HG03108 (cell line): ENCODE results near the gene VKORC1L1.
A peak's percentile ranks its signal among the peaks of the same experiment; 100 is the strongest.
"Not testable (repeated sequence)": the region's sequence is repeated elsewhere in the genome, so short reads cannot be mapped to it uniquely, and the experiment has no call there.

ENCODE experiments used
- ATAC-seq: cut with Tn5 transposase; IDR thresholded peaks from one replicate; pipeline ENCODE4 v1.9.1; 2021; ENCODE audit warnings: moderate library complexity; ENCODE audit not compliant: unreplicated experiment

The VKORC1L1 gene

GRCh38 chr7:65975814-65976445, 103.1 kb downstream of the VKORC1L1 start:
- no peak for ATAC-seq

DNA sequence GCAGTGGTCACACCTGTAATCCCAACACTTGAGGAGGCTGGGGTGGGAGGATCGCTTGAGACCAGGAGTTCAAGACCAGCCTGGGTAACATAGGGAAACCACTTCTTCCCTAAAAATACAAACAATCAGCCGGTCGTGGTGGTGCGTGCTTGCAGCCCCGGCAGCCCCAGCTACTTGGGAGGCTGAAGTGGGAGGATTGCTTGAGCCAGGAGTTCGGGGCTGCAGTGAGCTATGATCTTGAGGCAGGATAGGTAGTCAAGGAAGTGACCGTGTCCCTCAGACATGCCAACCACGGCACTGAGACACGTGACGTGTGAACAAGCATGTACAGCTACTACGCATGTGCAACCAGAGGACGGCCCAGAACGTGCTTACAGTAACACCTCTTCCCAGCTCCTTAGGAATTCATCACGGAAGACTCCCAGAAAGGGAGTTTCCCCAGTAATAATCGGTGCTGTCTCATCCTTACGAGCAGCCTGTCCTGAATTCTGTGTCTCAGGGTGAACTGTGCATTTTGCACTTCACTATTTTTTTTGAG, 103.9 kb downstream of the VKORC1L1 start:
- ATAC-seq, result no peak

GRCh38 chr7:65978891-65979582, 106.2 kb downstream of the VKORC1L1 start:
- no peak for ATAC-seq

DNA sequence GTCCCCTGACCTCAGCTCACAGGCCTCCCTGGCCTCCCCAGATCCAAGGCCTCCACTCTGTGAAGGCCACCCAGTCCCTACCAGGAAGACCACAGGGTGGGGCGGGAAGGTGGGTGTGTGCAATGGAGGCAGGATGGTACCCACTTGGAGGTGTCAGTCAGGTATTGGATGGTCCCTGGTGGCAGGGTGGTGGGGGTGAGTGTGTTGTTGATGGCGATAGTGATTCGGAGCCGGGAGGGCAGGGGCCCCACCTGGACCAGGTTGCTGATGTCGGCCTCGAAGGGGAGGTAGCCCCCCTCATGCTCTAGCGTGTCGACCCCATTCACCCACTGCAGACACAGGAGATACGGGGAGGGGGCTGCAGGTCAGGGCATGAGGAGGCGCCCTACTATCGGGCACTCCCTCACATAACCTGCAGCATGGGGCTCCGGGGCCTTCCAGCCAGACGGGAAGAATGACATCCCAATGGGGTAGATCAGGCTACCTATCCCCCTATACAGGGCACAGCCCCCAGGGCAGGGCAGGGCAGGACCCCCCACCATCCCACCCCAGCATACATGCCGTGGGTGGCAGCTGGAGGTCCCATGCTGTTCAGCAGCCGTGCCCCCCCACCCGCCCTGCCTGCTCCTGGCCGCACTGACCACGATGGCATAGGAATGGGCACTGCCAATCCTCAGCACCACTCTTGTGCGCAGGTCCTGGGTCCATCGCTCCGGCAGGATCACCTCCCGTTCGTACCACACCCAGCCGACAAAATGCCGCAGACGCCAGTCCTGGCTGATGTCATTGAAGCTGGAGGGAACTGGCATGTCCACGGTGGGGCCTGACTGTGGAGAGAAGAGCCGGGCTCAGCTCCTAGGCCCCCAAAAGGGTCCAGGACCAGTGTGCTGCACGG, 107.0 kb downstream of the VKORC1L1 start:
- ATAC-seq, result no peak

DNA sequence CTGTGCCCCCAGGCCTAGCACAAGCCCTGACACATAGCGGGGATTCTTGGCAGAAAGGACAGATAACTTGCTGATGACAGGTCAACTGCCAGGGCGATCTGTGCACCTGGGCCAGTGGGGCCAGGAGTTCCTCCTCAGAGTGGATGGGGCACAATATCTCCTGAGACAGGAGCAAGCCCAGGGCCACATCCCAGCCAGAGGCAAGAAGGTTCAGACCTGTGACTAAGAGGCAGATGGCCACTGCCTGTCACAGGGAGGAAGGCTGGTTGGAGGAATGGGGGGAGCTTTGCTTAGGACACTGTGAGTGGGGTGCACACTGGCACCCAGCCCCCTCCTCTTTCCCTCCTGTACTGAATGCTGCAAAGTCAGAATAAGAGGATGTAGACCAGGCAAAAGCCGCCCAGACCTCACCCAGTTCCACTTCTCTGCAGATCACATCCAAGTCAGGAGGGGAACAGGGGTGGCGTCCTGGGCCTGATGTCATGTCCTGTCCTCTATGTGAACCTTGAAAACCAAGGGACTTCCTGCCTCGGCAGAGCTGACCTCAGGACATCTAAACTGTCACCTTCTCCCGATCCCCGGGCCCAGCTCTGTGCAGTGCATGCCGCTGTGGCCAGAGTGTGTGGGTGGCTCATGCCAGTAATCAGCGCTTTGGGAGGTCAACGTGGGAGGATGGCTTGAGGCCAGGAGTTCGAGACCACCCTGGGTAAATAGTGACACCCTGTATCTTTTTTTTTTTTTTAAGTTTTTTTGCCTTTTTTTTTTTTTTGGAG, 107.8 kb downstream of the VKORC1L1 start:
- peak; percentile 78 for ATAC-seq

DNA sequence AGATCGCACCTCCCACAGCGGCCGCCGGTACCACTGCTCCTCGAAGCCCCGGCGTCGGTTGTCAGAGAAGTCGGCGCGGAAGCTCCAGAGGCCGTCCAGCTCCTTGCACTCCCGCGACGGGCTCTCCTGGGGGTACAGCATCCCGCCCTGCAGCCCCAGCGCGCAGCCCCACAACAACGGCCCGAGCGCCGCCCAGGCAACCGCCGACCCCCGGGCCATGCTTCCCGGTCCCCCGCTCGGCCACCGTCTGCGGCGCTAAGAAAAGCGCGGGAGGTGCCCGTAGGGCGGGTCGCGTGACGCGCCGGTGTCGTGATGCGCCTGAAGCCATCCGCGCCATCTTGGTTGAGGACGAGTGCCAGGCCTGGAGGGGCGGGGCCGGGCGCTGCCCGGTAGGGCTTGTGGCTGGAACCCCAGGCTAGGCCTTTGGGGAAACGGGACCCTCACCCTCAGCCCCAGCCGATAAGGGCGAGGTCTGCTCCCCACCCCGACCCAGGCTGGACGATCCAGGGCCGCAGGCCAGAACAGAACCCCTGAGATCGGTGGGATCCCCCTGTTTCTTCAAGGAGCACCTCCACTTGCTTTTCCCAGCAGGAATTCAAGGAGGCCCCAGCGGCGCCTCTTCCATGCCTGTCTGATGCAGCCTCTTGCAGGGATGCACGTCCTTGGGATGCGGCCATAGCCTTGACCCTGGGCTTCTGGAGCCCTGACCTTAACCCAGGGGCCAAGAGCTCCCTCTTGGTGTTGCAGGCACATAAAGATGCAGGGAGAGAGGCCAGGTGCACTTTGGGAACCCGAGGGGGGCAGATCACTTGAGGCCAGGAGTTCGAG, 109.3 kb downstream of the VKORC1L1 start, which contains the start of gene GUSB:
GUSB (minus strand) TSS at position 249 of the 828 bp plus-strand sequence; CDS start at position 219, 30 bp downstream.
- peak; percentile 76 for ATAC-seq

GRCh38 chr7:65983965-65984658, 111.2 kb downstream of the VKORC1L1 start:
- ATAC-seq, result no peak

DNA sequence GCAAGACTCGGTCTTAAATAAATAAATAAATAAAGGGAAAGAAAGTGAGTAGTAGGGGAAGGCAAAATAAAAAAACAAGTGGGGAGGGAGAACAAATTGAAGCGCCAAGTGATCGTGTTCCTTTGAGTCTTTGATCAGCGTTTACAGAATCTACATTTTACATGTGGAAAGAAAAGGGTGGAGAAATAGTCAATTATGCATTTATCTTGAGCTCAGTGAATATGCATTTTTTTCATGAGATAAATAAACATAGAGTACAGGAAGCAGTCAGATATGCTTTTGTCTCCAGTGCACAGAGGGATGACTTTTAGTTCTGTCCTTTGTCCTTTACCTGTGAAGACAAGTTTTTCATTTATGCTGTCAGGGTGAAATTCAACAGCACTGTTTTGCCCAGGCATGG, 115.2 kb downstream of the VKORC1L1 start:
- ATAC-seq, result no peak

DNA sequence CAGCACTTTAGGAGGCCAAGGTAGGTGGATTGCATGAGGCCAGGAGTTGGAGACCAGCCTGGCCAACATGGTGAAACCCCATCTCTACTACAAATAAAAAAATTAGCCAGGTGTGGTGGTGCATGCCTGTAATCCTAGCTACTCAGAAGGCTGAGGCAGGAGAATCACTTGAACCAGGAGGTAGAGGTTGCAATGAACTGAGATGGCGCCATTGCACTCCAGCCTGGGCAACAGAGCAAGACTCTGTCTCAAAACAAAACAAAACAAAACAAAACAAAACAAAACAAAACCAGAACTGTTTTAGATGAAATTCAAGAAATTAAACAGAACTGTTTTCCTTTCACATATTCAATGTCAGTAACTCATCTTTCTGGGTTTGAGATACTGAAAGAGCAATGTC, 115.6 kb downstream of the VKORC1L1 start:
- not testable (repeated sequence) for ATAC-seq

DNA sequence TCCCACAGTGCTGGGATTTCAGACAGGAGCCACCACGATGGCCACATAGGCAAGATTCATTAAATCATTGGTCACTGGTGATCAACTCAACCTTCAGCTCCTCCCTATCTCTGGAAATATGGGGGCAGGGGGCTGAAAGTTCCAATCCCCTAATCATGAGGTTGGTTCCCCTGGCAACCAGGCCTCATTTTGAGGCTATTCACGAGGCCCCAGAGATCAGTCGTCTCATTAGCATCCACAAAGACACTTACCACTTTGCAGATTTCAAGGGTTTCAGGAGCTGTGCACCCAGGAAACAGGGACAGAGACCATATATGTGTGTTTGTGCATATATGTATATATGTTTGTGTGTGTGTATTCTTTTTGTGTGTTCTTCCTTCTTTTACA, 116.8 kb downstream of the VKORC1L1 start:
- no peak for ATAC-seq

DNA sequence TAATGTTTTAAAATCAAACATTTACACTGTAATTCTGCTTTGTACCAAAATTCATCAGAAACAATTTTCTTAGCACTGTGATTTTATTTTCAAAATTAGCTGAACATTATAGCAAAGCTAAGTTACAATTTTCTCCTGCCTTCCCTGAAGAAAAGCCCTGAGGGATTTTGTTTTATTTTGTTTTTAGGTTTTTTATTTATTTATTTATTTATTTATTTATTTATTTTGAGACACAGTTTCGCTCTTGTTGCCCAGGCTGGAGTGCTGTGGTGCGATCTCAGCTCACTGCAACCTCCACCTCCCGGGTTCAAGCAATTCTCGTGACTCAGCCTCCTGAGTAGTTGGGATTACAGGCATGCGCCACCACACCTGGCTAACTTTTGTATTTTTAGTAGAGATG, 119.0 kb downstream of the VKORC1L1 start:
- ATAC-seq, result not testable (repeated sequence)

- ATAC-seq, result no peak
These were observed 119.7 kb downstream of the VKORC1L1 start for GRCh38 chr7:65992526-65992925.

GRCh38 chr7:65994984-65995383, 122.1 kb downstream of the VKORC1L1 start:
- ATAC-seq, result not testable (repeated sequence)

- not testable (repeated sequence) for ATAC-seq
These were observed 128.0 kb downstream of the VKORC1L1 start for GRCh38 chr7:66000823-66001417.

DNA sequence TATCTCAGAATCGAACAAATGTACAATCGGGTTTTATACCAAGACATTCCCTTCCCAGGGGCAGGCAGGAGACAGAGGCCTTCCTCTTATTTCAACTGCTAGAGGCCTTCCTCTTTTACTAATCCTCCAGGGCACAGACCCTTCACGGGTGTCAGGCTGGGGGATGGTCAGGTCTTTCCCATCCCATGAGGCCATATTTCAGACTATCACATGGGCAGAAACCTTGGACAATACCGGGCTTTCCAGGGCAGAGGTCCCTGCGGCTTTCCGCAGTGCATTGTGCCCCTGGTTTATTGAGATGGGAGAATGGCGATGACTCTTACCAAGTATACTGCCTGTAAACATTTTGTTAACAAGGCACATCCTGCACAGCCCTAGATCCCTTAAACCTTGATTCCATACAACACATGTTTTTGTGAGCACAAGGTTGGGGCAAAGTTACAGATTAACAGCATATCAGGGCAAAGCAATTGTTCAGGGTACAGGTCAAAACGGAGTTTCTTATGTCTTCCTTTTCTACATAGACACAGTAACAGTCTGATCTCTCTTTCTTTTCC, 132.3 kb downstream of the VKORC1L1 start:
- not testable (repeated sequence) for ATAC-seq

DNA sequence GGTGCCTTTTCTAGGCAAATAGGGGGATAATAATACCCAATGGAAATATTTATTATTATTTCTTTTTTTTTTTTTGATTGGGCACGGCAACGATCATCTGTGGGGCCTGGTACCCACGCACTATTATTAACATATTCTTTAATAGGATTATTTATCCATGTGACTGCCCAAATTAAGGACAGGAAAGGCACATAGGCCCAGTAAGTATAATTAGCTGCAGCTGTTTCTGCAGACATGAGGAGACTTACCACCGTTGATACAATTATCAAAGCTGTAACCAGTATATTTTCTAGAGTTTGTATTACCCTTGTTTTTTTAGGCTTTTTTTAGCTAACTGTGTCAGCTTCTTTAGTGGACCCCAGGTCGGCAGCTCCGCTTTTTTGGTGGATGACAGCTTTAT, 134.4 kb downstream of the VKORC1L1 start:
- no peak for ATAC-seq
